HG02943 (cell line): ENCODE measurements around the gene MTA1.

Experiments used
- ATAC-seq: cut with Tn5 transposase; IDR thresholded peaks from one replicate; pipeline ENCODE4 v1.9.1; 2021; ENCODE audit warnings: mild to moderate bottlenecking, low read depth, moderate library complexity; ENCODE audit not compliant: unreplicated experiment

MTA1 gene

GRCh38 chr14:105456736-105457617, 37.4 kb downstream of the MTA1 start:
- ATAC-seq, result no peak

DNA sequence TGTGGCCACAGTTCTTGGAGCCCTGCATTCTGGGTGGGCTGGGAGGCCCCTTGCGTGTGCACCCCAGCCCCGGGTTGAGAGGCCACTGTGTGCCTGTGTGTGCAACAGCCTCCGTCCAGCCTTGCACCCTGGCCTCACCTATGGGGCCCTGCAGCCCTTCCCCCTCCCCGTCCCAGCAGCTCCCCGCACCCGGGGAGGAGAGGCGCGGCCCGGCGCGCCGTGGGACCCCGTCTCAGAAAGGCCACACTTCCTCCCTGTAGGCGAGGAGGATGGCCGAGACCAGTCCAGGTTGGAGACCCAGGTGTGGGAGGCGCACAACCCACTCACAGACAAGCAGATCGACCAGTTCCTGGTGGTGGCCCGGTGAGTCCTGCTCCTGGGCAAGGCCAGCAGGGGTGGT, 38.4 kb downstream of the MTA1 start:
- no peak for ATAC-seq

GRCh38 chr14:105458571-105458970, 38.9 kb downstream of the MTA1 start:
- ATAC-seq, result no peak

- no peak for ATAC-seq
Measured at GRCh38 chr14:105460116-105460515, 40.5 kb downstream of the MTA1 start.

DNA sequence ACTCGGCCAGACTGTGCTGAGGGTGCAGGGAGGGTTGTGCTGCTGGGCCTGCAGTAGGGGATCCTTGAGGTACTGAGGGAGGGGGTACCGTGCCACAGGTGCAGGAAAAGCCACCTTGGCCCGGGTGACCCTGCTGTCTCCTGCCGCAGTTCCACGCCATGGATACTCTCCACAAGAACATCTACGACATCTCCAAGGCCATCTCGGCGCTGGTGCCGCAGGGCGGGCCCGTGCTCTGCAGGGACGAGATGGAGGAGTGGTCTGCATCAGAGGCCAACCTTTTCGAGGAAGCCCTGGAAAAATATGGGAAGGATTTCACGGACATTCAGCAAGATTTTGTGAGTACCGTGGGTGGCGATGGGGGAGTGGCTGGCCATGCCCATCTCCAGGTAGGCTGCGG, 41.0 kb downstream of the MTA1 start:
- ATAC-seq, result no peak

- ATAC-seq, result no peak
Measured at GRCh38 chr14:105461903-105462302, 42.3 kb downstream of the MTA1 start.

GRCh38 chr14:105464501-105464900, 44.9 kb downstream of the MTA1 start:
- ATAC-seq, result no peak

DNA sequence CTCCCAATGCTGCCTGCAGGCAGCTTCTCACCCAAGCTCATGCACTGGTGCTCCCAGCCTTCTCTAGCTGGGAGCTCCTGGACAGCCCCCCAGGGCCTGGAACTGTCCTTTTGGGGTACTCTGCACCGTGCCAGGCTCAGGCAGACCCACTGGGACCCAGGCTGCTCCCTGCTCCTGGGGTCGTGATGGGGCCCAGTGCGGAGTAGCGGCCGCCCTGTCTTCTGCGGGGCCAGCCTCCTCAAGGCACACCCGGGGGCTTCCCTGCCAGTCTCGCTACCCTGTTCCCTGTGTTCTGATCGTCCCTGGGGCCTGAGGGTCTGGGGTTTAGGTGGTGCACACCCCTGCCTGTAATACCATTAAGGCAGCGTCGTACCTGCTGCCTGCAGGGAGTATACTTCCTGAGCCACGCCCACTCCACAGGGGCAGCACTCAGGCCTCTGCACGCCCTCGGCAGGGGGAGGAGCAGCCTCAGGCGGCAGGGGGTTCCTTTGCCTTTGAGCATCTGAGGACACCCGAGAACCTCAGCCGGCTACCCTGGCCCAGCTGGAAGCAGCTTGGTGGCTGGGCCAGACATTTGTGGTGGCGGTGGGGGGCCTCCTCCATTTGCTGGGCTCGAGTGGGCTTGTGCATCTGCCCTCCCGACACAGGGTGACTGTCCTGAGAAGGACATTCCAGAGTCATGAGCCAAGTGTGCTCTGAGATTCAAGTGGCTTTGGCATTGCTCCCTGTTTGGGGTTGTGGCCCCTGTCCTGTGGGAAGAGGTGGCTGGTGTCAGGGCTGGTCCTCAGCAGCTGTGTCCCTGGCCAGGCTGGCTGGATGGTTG, 45.8 kb downstream of the MTA1 start:
- ATAC-seq, result no peak

DNA sequence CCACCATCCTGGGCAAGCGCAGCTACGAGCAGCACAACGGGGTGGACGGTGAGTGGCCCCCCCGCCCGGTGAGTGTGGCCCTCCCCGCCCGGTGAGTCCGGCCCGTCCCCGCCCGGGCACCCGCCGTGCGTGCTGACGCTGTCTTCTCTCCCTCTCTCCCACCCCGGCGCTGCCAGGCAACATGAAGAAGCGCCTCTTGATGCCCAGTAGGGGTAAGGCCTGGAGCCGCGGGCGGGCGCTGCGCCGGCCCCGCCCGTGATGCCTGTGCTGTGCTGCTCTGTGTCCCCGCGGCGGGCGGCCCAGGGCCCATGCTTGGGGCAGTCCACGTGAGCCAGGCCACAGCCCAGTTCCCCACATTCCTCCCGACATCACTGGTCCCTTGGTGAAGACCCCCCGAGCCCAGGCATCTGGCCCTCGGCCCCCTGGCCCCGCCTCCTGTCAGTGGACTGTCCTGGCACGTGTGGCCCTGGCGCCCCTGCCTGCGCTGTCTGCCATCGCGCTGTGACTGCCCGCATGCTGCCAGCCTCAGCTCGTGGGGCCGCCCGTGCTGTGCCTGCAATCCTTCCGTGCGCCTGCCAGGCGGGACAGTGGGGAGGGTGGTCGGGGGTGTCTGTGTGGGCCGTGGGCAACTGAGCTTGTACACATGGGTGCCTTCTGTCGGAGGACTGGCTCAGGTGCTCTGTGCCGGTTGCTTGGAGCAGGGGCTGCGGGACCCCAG, 47.1 kb downstream of the MTA1 start:
- no peak for ATAC-seq

- ATAC-seq, result no peak
Measured at GRCh38 chr14:105467249-105467941, 47.8 kb downstream of the MTA1 start.

DNA sequence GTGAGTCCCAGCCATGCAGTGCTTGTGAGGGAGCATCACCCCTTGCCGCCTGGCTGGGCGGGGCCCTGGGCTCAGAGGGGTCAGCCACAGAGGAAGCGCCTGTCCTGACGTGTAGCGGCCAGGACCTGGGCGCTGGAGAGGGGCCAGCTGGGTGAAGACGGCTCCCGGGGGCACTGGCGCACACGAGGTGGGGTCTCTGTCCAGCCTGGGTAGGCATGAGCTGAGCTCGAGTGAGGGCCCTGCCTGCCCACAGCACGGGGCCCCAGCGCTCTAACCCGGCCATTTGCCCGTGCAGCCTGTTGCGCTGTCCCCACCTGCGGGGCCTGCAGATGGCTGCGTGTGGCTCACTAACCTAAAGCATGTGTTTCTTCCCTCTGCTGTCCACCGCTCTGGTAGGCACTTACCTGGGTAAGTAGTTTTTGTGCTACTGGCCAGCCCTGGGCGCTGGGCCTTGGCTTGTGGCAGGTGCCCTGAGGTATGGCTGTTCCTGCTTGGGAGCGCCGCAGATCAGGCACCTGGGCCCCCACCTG, 48.4 kb downstream of the MTA1 start:
- ATAC-seq, result no peak

DNA sequence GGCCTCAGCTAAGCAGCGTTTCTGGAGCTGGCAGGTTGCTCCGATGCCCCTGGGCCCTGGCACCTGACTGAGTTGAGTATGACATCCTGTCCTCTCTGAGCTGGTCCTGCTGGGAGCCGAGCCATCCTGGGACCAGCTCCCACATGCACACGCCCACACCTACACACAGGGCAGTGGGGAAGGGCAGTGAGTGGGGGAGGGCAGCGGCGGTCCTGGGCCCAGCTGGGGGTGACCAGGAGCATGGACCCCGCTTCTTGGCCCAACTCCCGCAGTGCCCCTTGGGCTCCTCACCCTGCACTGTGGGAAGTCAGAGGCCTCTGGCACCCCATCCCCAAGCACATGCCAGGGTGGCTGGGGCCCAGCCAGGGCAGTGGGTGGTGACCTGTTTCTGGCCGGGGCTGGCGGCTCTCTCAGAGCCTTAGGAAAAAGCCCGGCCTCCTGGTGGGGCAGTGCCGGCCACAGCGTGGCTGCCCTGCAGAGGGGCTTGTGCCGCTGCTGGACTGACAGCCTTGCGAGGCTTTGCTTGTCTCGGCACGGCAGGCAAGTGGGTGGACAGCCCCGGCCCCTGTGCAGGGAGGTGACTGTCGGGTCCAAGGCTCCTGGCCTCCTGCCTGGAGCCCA, 49.1 kb downstream of the MTA1 start:
- ATAC-seq, result no peak

- ATAC-seq, result no peak
Measured at GRCh38 chr14:105469456-105470349, 50.1 kb downstream of the MTA1 start.

GRCh38 chr14:105470350-105471296, 51.0 kb downstream of the MTA1 start:
- ATAC-seq, result no peak

- ATAC-seq, result no peak
Measured at GRCh38 chr14:105471297-105471821, 51.7 kb downstream of the MTA1 start.

DNA sequence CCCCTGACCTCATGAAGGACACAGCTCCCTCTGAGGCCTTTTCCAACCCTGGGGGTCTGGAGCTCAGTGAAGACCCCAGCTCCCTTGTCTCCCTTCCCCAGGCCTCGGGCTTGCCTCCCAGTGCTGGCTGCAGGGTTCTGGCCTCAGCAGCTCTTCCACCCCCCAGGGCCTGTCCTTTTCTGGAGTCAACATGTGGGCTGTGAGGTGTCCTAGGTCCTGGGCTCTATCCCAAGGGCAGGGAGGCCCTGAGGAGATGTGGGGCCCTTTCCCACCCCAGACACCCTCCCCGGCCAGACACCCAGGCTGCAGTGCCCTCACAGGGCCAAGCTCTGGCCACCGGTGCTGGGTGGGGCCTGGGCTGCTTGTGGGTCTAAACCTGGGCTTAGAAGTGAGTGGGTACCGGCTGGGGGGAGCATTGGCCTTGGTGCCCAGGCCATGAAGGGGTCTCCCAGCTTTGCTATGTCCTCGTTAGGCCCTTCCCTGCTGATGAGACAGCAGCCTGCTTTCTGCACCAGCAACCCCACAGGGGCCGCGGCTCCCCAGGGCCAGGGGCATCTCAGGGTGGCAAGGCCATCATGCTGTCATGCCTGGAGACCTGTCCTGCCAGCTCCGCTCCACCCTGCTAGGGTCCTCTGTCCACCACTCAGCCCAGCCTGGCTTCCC, 52.3 kb downstream of the MTA1 start:
- no peak for ATAC-seq

DNA sequence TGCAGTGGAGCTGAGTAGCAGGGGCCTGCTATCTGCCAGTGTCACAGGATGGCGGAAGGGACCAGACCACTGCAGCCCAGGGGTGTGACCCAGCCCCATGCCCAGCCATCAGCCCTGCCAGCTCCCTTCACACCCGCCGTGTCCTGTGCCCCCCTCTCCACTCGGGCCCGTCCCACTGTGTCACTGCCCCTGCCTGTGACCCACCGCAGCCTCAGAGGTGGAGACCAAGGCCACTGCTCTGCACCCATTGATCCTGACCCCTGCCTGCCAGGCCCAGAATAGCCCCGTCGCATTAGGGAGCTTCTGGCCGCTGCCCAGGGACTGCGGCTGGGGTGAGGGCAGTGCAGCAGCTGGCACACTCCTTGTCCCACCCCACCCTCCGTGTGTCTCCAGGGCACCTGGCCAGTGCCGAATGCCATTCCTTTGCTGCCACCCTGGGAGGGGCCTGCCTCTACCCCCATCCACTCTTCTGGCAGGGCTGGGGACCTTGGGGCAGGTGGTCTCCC, 52.9 kb downstream of the MTA1 start:
- no peak for ATAC-seq
